B cell (primary cell): ENCODE data around the gene LENG9. TPM values are rescaled to one million over a fixed set of nuclear protein-coding genes. Genes with fewer than 3 reads are reported as not detected.

ENCODE experiments used
- ATAC-seq: fragments of 200-7000 bp; cut with Tn5 transposase; one replicate; pipeline ENCODE4 v1.10.0; 2021; ENCODE audit warnings: low read depth, mild to moderate bottlenecking, moderate number of reproducible peaks, moderate library complexity
- CTCF ChIA-PET: fragments of 350-600 bp; sonication (Branson Sonifier 250); formaldehyde crosslinking; loops from one replicate; lab custom pipeline; 2021; ENCODE audit warnings: antibody characterized with exemption, inconsistent platforms; lab: Charles Lee
- POLR2A ChIA-PET: fragments of 350-600 bp; sonication (Branson Sonifier 250); formaldehyde crosslinking; loops from one replicate; lab custom pipeline; 2021; ENCODE audit warnings: antibody characterized with exemption; lab: Charles Lee
- DNase-seq: peaks from one replicate; pipeline ENCODE4 v3.0.0; 2013
- H2AFZ ChIP-seq: 2 replicates; pipeline ENCODE4 v1.6.1; 2012; ENCODE audit warnings: mild to moderate bottlenecking, low read depth, low read length; ENCODE audit not compliant: insufficient read depth, poor library complexity, severe bottlenecking
- H3K27ac ChIP-seq, 2 donors: 1 replicate in 1 of 2; 2 replicates in 1 of 2; pipeline ENCODE4 v1.5.1; 2012 to 2013; ENCODE audit warnings: low read length in 2 of 2, mild to moderate bottlenecking in 2 of 2, moderate library complexity in 1 of 2
- H3K27me3 ChIP-seq, 4 experiments: fragments of 200-600 bp in 1 of 4; sonication (generic) in 1 of 4; replicated peaks in 1 of 4; 1 replicate in 2 of 4; 2 replicates in 2 of 4; pipeline versions ENCODE4 v1.6.1 to v1.7.0; 2013 to 2016; ENCODE audit warnings: low read length in 3 of 4, mild to moderate bottlenecking in 2 of 4, mixed read lengths in 1 of 4, moderate library complexity in 1 of 4; ENCODE audit not compliant: insufficient read depth in 4 of 4, control insufficient read depth in 3 of 4; ENCODE audit errors: control extremely low read depth in 1 of 4
- H3K36me3 ChIP-seq, 2 experiments: replicated peaks in 1 of 2; 1 replicate in 1 of 2; 2 replicates in 1 of 2; pipeline versions ENCODE4 v1.6.1 to v1.7.1; 2013; ENCODE audit warnings: low read length in 1 of 2; ENCODE audit not compliant: insufficient read depth in 2 of 2, control insufficient read depth in 1 of 2; ENCODE audit errors: control extremely low read depth in 1 of 2, extremely low read depth in 1 of 2
- H3K4me1 ChIP-seq, 2 donors: fragments of 200-600 bp in 1 of 2; sonication (generic) in 1 of 2; 1 replicate in 1 of 2; 2 replicates in 1 of 2; pipeline versions ENCODE4 v1.5.1 to v1.6.1; 2013 to 2017; ENCODE audit warnings: low read length in 2 of 2; ENCODE audit not compliant: control insufficient read depth in 2 of 2, insufficient read depth in 2 of 2
- H3K4me2 ChIP-seq: replicated peaks from 2 replicates; pipeline ENCODE3; 2012; ENCODE audit warnings: mild to moderate bottlenecking, low read depth, low read length; ENCODE audit not compliant: poor library complexity, severe bottlenecking
- H3K4me3 ChIP-seq, 5 experiments: fragments of 200-600 bp in 1 of 5; sonication (generic) in 1 of 5; 1 replicate in 3 of 5; 2 replicates in 2 of 5; pipeline versions ENCODE4 v1.5.1 to v1.7.0; 2011 to 2016; ENCODE audit warnings: low read length in 4 of 5, mild to moderate bottlenecking in 4 of 5, low read depth in 2 of 5, control low read depth in 1 of 5, moderate library complexity in 1 of 5; ENCODE audit not compliant: insufficient read depth in 1 of 5; ENCODE audit errors: control extremely low read depth in 1 of 5, extremely low read depth in 1 of 5
- H3K79me2 ChIP-seq: fragments of 200-600 bp; sonication (generic); one replicate; pipeline ENCODE4 v1.6.0; 2016; ENCODE audit warnings: low read length; ENCODE audit not compliant: control insufficient read depth, insufficient read depth
- H3K9ac ChIP-seq: fragments of 200-600 bp; sonication (generic); 2 replicates; pipeline ENCODE4 v1.6.1; 2017; ENCODE audit warnings: mild to moderate bottlenecking, low read length, moderate library complexity
- H3K9me3 ChIP-seq, 3 donors: one replicate each; pipeline versions ENCODE4 v1.6.1 to v1.7.1; 2013; ENCODE audit warnings: low read length in 2 of 3; ENCODE audit not compliant: control insufficient read depth in 2 of 3, insufficient read depth in 1 of 3; ENCODE audit errors: control extremely low read depth in 1 of 3
- H4K20me1 ChIP-seq: 2 replicates; pipeline ENCODE4 v1.6.0; 2012; ENCODE audit warnings: mild to moderate bottlenecking, low read length; ENCODE audit not compliant: insufficient read depth, control insufficient read depth, poor library complexity, severe bottlenecking
- H3K27ac Mint-ChIP-seq: one replicate; pipeline ENCODE4 v1.8.0; 2021; ENCODE audit warnings: mixed read lengths
- H3K27me3 Mint-ChIP-seq: one replicate; pipeline ENCODE4 v1.8.0; 2021; ENCODE audit warnings: mixed read lengths
- H3K4me1 Mint-ChIP-seq: one replicate; pipeline ENCODE4 v1.8.0; 2021; ENCODE audit warnings: mixed read lengths
- H3K4me3 Mint-ChIP-seq: one replicate; pipeline ENCODE4 v1.8.0; 2021; ENCODE audit warnings: mixed read lengths
- H3K9me3 Mint-ChIP-seq: one replicate; pipeline ENCODE4 v1.8.0; 2022; ENCODE audit warnings: mixed read lengths; ENCODE audit not compliant: insufficient read depth
- EZH2 ChIP-seq: IDR thresholded peaks from 2 replicates; pipeline ENCODE4 v1.6.1; 2012; ENCODE audit warnings: borderline replicate concordance, low read depth, mild to moderate bottlenecking, moderate library complexity, low read length; ENCODE audit not compliant: insufficient read depth, poor library complexity, severe bottlenecking
- WGBS: methylation state at CpG from one replicate; pipeline ENCODE4 v1.1.5; 2013; ENCODE audit warnings: missing lambda C conversion rate; ENCODE audit not compliant: insufficient coverage; 5-methylcytosine and 5-hydroxymethylcytosine counted together
- intact Hi-C: fragments of 100-400 bp; cut with micrococcal nuclease; formaldehyde crosslinking; loops from one replicate; pipeline ENCODE4 v1.10.0; 2022
- polyA plus RNA-seq: library from polyadenylated mRNA; depleted of rRNA; stranded (reverse); fragments of >200 nt; gene quantifications from 2 replicates; pipeline ENCODE4 v1.2.3, GENCODE V29; 2012
- total RNA-seq, 2 donors: library from RNA; stranded (reverse); fragments of 120-200 nt in 1 of 2; gene quantifications; 1 replicate in 1 of 2; 2 replicates in 1 of 2; pipeline versions ENCODE4 v1.2.3 to v1.2.4, GENCODE V29; 2013 to 2022
- TF ChIP-seq, protein P1 (sequence below): fragments of 200-600 bp; IDR thresholded peaks from one replicate; pipeline ENCODE4 v1.8.0; 2022; ENCODE audit warnings: antibody characterized with exemption, mild to moderate bottlenecking

The LENG9 gene
- total and polyA plus RNA-seq, 2 donors (not counting 1 experiment from before 2014, with no cell fraction given) = 4.6 to 6.6 TPM

DNA sequence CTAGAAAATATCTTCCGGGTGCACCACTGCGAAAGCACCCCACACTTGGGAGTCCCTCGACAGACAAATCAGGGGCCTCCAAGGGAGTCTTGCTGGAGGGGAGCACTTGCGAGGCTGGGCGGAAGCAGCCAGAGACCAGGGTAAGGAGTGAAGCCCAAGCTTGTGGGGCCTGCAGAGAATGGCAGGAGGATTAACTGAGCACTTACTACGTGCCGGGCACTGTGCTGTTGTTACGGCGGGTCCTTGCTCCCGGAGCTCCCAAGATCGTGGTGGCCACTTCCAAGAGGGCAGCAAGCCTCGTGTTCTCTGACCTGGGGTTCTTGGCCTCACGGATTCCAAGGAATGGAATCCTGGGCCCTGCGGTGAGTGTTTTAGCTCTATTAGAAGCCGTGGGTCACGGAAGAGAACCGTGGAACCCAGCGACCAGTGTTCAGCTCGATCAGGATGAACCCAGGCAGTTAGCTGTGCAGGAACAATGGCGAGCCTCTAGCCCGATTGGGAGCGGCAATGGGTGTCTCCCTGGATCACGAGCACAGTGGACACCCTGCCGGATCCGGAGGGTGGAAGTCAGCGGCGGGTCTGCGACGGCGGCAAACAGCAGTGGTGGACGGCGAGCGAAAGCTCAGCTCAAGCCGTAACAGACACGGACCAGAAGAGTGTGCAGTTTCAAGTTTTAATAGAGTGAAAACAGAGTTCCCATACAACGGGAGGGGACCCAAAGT, 38.8 kb downstream of the LENG9 start:
- ATAC-seq = no peak
- H3K27ac ChIP-seq = no peak overlapping the region
- Mint-ChIP-seq H3K9me3 (no peaks in the 10 kb centered on the region), H3K4me1 (no peaks in the 10 kb centered on the region), H3K27ac (no peak overlapping the region), H3K27me3 (peaks cover 26% of the 10 kb centered on the region), H3K4me3 (no peak overlapping the region)
- H3K4me2 ChIP-seq = no peak overlapping the region
- H4K20me1 ChIP-seq = no peaks in the 10 kb centered on the region
- peaks cover 0 to 6% (median 0%) of the 10 kb centered on the region in 3 donors for H3K9me3 ChIP-seq
- H3K9ac ChIP-seq = no peak overlapping the region
- no peak for TF ChIP-seq EZH2
- TF ChIP-seq, protein P1, sequence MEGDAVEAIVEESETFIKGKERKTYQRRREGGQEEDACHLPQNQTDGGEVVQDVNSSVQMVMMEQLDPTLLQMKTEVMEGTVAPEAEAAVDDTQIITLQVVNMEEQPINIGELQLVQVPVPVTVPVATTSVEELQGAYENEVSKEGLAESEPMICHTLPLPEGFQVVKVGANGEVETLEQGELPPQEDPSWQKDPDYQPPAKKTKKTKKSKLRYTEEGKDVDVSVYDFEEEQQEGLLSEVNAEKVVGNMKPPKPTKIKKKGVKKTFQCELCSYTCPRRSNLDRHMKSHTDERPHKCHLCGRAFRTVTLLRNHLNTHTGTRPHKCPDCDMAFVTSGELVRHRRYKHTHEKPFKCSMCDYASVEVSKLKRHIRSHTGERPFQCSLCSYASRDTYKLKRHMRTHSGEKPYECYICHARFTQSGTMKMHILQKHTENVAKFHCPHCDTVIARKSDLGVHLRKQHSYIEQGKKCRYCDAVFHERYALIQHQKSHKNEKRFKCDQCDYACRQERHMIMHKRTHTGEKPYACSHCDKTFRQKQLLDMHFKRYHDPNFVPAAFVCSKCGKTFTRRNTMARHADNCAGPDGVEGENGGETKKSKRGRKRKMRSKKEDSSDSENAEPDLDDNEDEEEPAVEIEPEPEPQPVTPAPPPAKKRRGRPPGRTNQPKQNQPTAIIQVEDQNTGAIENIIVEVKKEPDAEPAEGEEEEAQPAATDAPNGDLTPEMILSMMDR = no peak
- CTCF ChIA-PET = interaction anchor here (0.7 to 0.8 kb wide), 3 partner anchors 13 to 298 kb away, joined by 3 to 4 read pairs (median 4); no protein-coding TSS in a partner anchor
- 94% methylated on average over 36 of the region's 36 CpGs for WGBS
- H3K4me1 ChIP-seq = peaks cover 1 to 9% of the 10 kb centered on the region in 2 donors
- H3K27me3 ChIP-seq = peaks cover 0 to 38% (median 10%) of the 10 kb centered on the region in 4 experiments
- no peak for DNase-seq
- POLR2A ChIA-PET = no interaction called here
- H3K4me3 ChIP-seq = no peak overlapping the region
- intact Hi-C loops = no loop called here
- H3K36me3 ChIP-seq = no peaks in the 10 kb centered on the region
- no peak overlapping the region for H2AFZ ChIP-seq
- no peaks in the 10 kb centered on the region for H3K79me2 ChIP-seq

GRCh38 chr19:54424201-54424600, 39.4 kb downstream of the LENG9 start:
- TF ChIP-seq, protein P1 = no peak
- TF ChIP-seq EZH2 = no peak
- Mint-ChIP-seq H3K9me3 (no peaks in the 10 kb centered on the region), H3K4me3 (no peak overlapping the region), H3K27ac (no peak overlapping the region), H3K27me3 (peaks cover 28% of the 10 kb centered on the region), H3K4me1 (no peaks in the 10 kb centered on the region)
- Histone ChIP-seq H3K4me2 (no peak overlapping the region), H3K36me3 (no peaks in the 10 kb centered on the region), H3K4me1 (peaks cover 0 to 8% of the 10 kb centered on the region in 2 donors), H3K4me3 (no peak overlapping the region), H2AFZ (no peak overlapping the region), H3K9me3 (peaks cover 0 to 6% (median 0%) of the 10 kb centered on the region in 3 donors), H3K9ac (no peak overlapping the region), H3K27ac (no peak overlapping the region), H3K27me3 (peaks cover 0 to 36% (median 9%) of the 10 kb centered on the region in 4 experiments), H3K79me2 (no peaks in the 10 kb centered on the region), H4K20me1 (no peaks in the 10 kb centered on the region)
- ATAC-seq = no peak
- intact Hi-C loops = no loop called here
- DNase-seq = no peak
- POLR2A ChIA-PET = no interaction called here
- CTCF ChIA-PET = interaction anchor here (0.7 kb wide), 1 partner anchor 298 kb away, joined by 4 read pairs; no protein-coding TSS in a partner anchor
- WGBS = 91% methylated on average over 9 of the region's 14 CpGs
